Peyer's patch (tissue), 4 donors: ENCODE measurements around the gene NPFFR1. TPM values are rescaled to one million over a fixed set of nuclear protein-coding genes. Genes with fewer than 3 reads are reported as not detected.

Experiments used
- DNase-seq, 3 donors: peaks; one replicate each; pipeline ENCODE4 v3.0.0-alpha.2; 2017 to 2019
- H3K27ac ChIP-seq, 4 donors: fragments of 200-600 bp; sonication (generic); one replicate each; pipeline ENCODE4 v1.5.1; 2016 to 2019
- H3K27me3 ChIP-seq, 2 donors: fragments of 200-600 bp; sonication (generic); one replicate each; pipeline ENCODE4 v1.5.1; 2019
- H3K36me3 ChIP-seq, 3 donors: fragments of 200-600 bp; sonication (generic); one replicate each; pipeline ENCODE4 v1.5.1; 2016 to 2019
- H3K4me1 ChIP-seq, 4 donors: fragments of 200-600 bp; sonication (generic); one replicate each; pipeline ENCODE4 v1.5.1; 2016 to 2019
- H3K4me3 ChIP-seq, 4 donors: fragments of 200-600 bp; sonication (generic); 1 replicate in 3 of 4; 2 replicates in 1 of 4; pipeline ENCODE4 v1.5.1; 2016 to 2019; ENCODE audit warnings: mild to moderate bottlenecking in 1 of 4
- H3K9me3 ChIP-seq, 4 donors: fragments of 200-600 bp; sonication (generic); one replicate each; pipeline ENCODE4 v1.5.1; 2016 to 2019; ENCODE audit warnings: mild to moderate bottlenecking in 1 of 4
- POLR2A ChIP-seq, 2 donors: fragments of 450-650 bp; IDR thresholded peaks; one replicate each; pipeline ENCODE4 v1.5.1; 2017; ENCODE audit warnings: antibody characterized with exemption in 2 of 2, mild to moderate bottlenecking in 2 of 2, moderate library complexity in 2 of 2
- total RNA-seq, 4 donors: library from RNA; depleted of rRNA; stranded (reverse); fragments of >200 nt; gene quantifications; one replicate each; pipeline ENCODE4 v1.1.0, GENCODE V29; 2016
- TF ChIP-seq, protein P1 (sequence below), 6 experiments: fragments of 450-650 bp in 4 of 6; fragments of 200-600 bp in 2 of 6; sonication (generic) in 1 of 6; IDR thresholded peaks; one replicate each; pipeline ENCODE4 v1.5.1; 2017 to 2019; ENCODE audit warnings: antibody characterized with exemption in 6 of 6, mild to moderate bottlenecking in 3 of 6, moderate library complexity in 1 of 6

NPFFR1 gene
- total RNA-seq, 4 donors from 2014 or later, result not detected

DNA sequence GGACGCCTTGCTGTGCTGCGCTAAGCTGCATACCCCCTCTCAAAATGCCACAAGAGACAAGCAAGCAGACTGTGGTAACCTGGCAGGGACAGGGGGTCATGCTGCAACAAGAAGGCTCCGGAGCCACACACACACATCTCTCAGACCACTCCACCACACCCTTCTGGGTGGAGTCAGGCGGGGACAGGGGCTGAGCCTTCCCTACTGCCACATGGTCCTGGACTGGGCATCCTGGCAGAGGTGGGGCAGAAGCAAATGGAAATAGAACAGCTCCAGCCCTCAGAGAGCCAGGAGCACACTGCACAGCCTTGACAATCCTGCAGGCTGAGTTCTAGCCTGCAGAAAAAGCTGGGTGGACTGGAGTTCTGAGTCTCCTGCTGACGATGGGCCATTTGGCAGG lies 28.4 kb upstream of the NPFFR1 start:
- Histone ChIP-seq H3K27me3 (no peaks in the 10 kb centered on the region), H3K27ac (no peak overlapping the region), H3K9me3 (no peaks in the 10 kb centered on the region), H3K4me1 (no peaks in the 10 kb centered on the region), H3K36me3 (no peaks in the 10 kb centered on the region), H3K4me3 (no peak overlapping the region)
- no peak for TF ChIP-seq POLR2A (IDR thresholded peaks at IDR 0.05)
- TF ChIP-seq, protein P1, sequence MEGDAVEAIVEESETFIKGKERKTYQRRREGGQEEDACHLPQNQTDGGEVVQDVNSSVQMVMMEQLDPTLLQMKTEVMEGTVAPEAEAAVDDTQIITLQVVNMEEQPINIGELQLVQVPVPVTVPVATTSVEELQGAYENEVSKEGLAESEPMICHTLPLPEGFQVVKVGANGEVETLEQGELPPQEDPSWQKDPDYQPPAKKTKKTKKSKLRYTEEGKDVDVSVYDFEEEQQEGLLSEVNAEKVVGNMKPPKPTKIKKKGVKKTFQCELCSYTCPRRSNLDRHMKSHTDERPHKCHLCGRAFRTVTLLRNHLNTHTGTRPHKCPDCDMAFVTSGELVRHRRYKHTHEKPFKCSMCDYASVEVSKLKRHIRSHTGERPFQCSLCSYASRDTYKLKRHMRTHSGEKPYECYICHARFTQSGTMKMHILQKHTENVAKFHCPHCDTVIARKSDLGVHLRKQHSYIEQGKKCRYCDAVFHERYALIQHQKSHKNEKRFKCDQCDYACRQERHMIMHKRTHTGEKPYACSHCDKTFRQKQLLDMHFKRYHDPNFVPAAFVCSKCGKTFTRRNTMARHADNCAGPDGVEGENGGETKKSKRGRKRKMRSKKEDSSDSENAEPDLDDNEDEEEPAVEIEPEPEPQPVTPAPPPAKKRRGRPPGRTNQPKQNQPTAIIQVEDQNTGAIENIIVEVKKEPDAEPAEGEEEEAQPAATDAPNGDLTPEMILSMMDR (IDR thresholded peaks at IDR 0.05), result no peak
- peak in 1 of 3 donors; percentile 20 for DNase-seq

DNA sequence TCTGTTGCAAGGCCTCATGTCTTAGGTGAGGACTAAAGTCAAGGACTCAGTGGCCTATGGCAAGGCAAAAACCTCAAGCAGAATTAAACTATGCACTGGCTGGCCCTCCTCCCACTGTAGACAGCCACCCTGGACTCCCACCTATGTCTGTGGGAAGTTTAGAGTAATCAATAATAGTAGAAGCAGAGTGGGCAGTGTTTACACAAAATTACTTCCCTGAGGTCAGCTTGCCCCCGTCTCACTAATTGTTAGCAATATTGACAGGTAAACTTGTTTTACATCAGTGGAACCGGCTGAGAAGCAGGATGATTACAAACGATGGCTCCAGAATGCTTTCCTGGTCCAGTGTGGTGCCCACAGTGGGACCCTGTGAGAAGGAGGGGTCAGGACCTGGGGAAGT lies 27.9 kb upstream of the NPFFR1 start:
- TF ChIP-seq POLR2A (IDR thresholded peaks at IDR 0.05), result no peak
- TF ChIP-seq, protein P1 (IDR thresholded peaks at IDR 0.05), result no peak
- Histone ChIP-seq H3K27me3 (no peaks in the 10 kb centered on the region), H3K36me3 (no peaks in the 10 kb centered on the region), H3K27ac (no peak overlapping the region), H3K4me1 (no peaks in the 10 kb centered on the region), H3K9me3 (no peaks in the 10 kb centered on the region), H3K4me3 (no peak overlapping the region)
- no peak for DNase-seq

DNA sequence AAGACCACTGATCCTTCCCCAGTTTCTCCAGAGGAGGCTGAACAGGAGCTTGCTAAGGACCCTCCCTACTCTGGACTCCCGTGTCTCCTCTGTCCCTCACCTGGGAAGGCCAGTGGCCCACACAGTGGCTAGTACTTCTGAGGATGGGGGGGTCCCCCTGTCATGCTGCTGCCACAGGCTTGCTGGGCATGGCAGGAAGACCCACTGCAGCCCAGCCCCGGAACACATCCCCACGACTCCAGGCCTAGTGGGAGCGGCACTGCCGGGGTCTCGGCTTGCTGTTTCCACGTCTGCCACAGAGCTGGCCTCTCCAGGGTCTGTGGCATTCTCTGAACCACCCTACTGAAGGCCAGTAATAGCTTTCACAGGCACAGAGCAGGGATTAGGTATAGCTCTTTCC lies 25.9 kb upstream of the NPFFR1 start:
- Histone ChIP-seq H3K27me3 (no peaks in the 10 kb centered on the region), H3K9me3 (no peaks in the 10 kb centered on the region), H3K36me3 (no peaks in the 10 kb centered on the region), H3K4me1 (no peaks in the 10 kb centered on the region), H3K27ac (no peak overlapping the region), H3K4me3 (no peak overlapping the region)
- TF ChIP-seq, protein P1 (IDR thresholded peaks at IDR 0.05), result no peak
- no peak for TF ChIP-seq POLR2A (IDR thresholded peaks at IDR 0.05)
- no peak for DNase-seq

GRCh38 chr10:70308121-70309060 lies 24.6 kb upstream of the NPFFR1 start:
- DNase-seq, result peak in 1 of 3 donors; percentile 70
- no peak overlapping the region for H3K4me3 ChIP-seq
- no peaks in the 10 kb centered on the region for H3K36me3 ChIP-seq
- H3K9me3 ChIP-seq, result no peaks in the 10 kb centered on the region
- H3K27me3 ChIP-seq, result no peaks in the 10 kb centered on the region
- no peak overlapping the region for H3K27ac ChIP-seq
- no peak for TF ChIP-seq POLR2A (IDR thresholded peaks at IDR 0.05)
- TF ChIP-seq, protein P1 (IDR thresholded peaks at IDR 0.05), result no peak
- no peaks in the 10 kb centered on the region for H3K4me1 ChIP-seq

DNA sequence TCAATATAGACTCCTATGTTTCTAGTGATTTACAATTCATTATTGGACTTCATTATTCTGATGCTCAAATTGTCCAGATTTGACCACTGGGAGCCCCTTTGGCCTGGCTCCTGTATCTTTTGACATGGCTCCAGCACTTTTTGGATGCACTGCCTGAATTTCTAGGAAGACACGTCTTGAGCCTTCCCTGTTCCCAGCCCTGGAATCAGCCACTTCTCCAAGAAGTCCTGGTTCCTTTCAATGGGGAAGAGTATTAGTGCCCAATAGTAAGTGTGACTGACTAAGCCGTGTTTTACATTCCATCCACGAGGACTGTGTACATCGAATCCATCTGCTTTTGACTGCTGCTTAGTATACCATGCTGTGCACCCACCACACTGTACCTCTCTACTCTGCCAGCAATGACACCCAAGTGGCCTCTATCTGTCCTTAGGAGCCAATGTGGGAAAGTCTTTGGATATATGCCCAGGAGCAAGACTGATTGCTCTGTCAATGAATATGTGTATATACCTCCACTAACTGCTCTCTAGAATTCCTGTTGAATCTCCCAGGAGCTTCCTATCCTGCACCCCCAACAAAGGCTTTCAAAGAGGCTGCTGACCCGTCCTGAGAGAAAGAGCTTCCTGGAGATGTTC lies 23.2 kb upstream of the NPFFR1 start:
- Histone ChIP-seq H3K36me3 (no peaks in the 10 kb centered on the region), H3K27me3 (no peaks in the 10 kb centered on the region), H3K4me1 (no peaks in the 10 kb centered on the region), H3K27ac (no peak overlapping the region), H3K9me3 (no peaks in the 10 kb centered on the region), H3K4me3 (no peak overlapping the region)
- DNase-seq, result no peak
- TF ChIP-seq POLR2A (IDR thresholded peaks at IDR 0.05), result no peak
- TF ChIP-seq, protein P1 (IDR thresholded peaks at IDR 0.05), result no peak
